Esophagus squamous epithelium (tissue), 5 donors: Measurements from ENCODE around the gene TBX20. TPM values are rescaled to one million over a fixed set of nuclear protein-coding genes. Genes with fewer than 3 reads are reported as not detected.
"Not testable (repeated sequence)": the region's sequence is repeated elsewhere in the genome, so short reads cannot be mapped to it uniquely, and the experiment has no call there.

Experiments used
- DNase-seq: peaks from one replicate; lab custom pipeline; 2025; lab: John Stamatoyannopoulos, UW
- H3K27ac ChIP-seq, 4 donors: fragments of 200-600 bp; sonication (generic); one replicate each; pipeline ENCODE4 v1.5.1; 2016 to 2019; ENCODE audit warnings: mild to moderate bottlenecking in 1 of 4
- H3K27me3 ChIP-seq, 4 donors: fragments of 200-600 bp; sonication (generic); 1 replicate in 3 of 4; 2 replicates in 1 of 4; pipeline versions ENCODE4 v1.5.1 to v1.6.0; 2017 to 2021; ENCODE audit warnings: antibody characterized with exemption in 1 of 4
- H3K36me3 ChIP-seq, 3 donors: fragments of 200-600 bp; sonication (generic); one replicate each; pipeline ENCODE4 v1.5.1; 2016 to 2019
- H3K4me1 ChIP-seq, 3 donors: fragments of 200-600 bp; sonication (generic); one replicate each; pipeline ENCODE4 v1.5.1; 2017 to 2019
- H3K4me3 ChIP-seq, 4 donors: fragments of 200-600 bp; sonication (generic); 1 replicate in 3 of 4; 2 replicates in 1 of 4; pipeline ENCODE4 v1.5.1; 2016 to 2019; ENCODE audit warnings: mild to moderate bottlenecking in 2 of 4, moderate library complexity in 1 of 4
- H3K9me3 ChIP-seq, 3 donors: fragments of 200-600 bp; sonication (generic); one replicate each; pipeline ENCODE4 v1.5.1; 2016 to 2019
- WGBS, 2 donors: methylation state at CpG; one replicate each; pipeline ENCODE4 v1.1.5; 2018; 5-methylcytosine and 5-hydroxymethylcytosine counted together
- intact Hi-C: fragments of 100-400 bp; cut with DNase I; formaldehyde crosslinking; loops from one replicate; pipeline ENCODE4 v1.15.0; 2022
- total RNA-seq, 4 donors: library from RNA; depleted of rRNA; stranded (reverse); fragments of >200 nt; gene quantifications; one replicate each; pipeline ENCODE4 v1.1.0, GENCODE V29; 2016
- donor health status: DM: yes; HTN: yes; CAD: no.

Gene TBX20
- total RNA-seq, 4 donors from 2014 or later = not detected

GRCh38 chr7:35180665-35181064, 73.2 kb downstream of the TBX20 start:
- H3K27ac ChIP-seq, H3K9me3 ChIP-seq, H3K4me3 ChIP-seq, DNase-seq, H3K36me3 ChIP-seq, intact Hi-C loops, H3K4me1 ChIP-seq: not testable (repeated sequence)
- peaks cover 0 to 18% (median 0%) of the 10 kb centered on the region in 4 donors for H3K27me3 ChIP-seq
- 82 to 87% methylated on average over 6 of the region's 6 CpGs for WGBS, 2 donors

DNA sequence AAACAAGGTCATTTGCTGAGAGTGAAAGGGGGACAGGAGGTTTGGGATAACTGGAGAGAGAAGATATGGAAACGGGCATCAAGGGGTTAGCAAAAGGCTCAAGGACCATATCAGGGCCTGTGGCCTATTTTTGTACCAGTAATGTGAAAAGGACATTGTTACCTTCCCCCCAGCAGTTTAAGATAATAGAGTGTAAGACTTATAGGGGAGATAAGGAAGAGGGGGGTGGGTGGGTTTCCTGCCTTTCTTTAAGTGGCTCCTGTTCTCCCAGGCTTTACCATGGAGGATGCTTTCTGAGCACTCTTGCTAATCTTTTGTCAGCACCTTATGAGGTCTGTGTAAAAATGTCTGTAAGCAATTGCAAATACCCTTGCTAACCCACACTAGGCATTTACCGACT, 80.7 kb downstream of the TBX20 start:
- H3K4me1 ChIP-seq, DNase-seq, H3K27me3 ChIP-seq, H3K27ac ChIP-seq, H3K4me3 ChIP-seq, H3K9me3 ChIP-seq, intact Hi-C loops, H3K36me3 ChIP-seq: not testable (repeated sequence)
- WGBS, 2 donors = 39 to 51% methylated on average over 2 of the region's 2 CpGs

DNA sequence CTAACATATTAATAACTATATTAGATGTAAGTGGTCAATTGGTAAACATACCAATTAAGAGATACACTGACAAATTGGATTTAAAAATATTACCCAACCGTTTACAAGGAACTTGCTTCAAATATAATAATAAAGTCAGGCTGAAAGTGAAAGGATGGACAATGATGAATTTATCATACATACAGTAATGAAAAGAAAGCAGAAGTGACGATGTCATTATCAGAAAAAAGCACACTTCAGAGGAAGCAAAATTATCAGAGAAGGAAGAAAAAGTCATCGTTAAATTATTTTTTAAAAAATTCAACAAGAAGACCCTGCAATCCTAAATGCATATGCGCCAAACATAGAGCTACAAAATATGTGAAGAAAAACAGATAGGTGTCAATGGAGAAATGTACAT, 81.8 kb downstream of the TBX20 start:
- H3K9me3 ChIP-seq, DNase-seq, H3K27ac ChIP-seq, H3K36me3 ChIP-seq, H3K4me1 ChIP-seq, H3K27me3 ChIP-seq, intact Hi-C loops, H3K4me3 ChIP-seq: not testable (repeated sequence)
- 58 to 61% methylated on average over 4 of the region's 4 CpGs for WGBS, 2 donors

DNA sequence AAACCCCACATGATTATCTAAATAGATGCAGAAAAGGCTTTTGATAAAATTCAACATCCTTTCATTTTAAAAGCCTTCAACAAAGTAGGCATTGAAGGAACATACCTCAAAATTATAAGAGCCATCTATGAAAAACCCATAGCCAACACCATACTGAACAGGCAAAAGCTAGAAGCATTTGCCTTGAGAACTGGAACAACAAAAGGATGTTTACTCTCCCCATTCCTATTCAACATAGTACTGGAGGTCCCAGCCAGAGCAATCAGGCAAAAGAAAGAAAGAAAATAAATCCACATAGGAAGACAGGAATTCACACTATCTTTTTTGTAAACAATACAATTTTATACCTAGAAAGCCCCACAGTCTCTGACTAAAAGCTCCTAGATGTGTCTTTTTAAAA, 86.2 kb downstream of the TBX20 start:
- H3K27ac ChIP-seq, H3K9me3 ChIP-seq, H3K36me3 ChIP-seq, H3K4me3 ChIP-seq, DNase-seq, H3K27me3 ChIP-seq, intact Hi-C loops, H3K4me1 ChIP-seq: not testable (repeated sequence)

DNA sequence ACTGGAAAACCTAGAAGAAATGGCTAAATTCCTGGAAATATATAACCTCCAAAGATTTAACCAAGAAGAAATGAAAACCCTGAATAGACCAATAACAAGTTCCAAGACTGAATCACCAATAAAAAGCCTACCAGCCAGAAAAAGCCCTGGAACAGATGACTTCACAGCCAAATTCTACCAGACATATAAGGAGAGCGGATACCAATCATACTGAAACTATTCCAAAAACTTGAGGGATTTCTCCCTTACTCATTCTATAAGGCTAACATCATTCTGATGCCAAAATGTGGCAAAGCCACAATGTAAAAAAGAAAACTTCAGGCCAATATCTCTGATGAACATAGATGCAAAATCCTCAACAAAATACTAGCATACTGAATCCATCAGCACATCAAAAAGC, 86.7 kb downstream of the TBX20 start:
- DNase-seq, H3K4me1 ChIP-seq, H3K27ac ChIP-seq, H3K27me3 ChIP-seq, H3K36me3 ChIP-seq, H3K9me3 ChIP-seq, H3K4me3 ChIP-seq, intact Hi-C loops: not testable (repeated sequence)
- 76 to 82% methylated on average over 1 of the region's 1 CpG for WGBS, 2 donors

GRCh38 chr7:35161059-35161740, 92.7 kb downstream of the TBX20 start:
- H3K27ac ChIP-seq, DNase-seq, H3K36me3 ChIP-seq, H3K27me3 ChIP-seq, H3K4me1 ChIP-seq, H3K9me3 ChIP-seq, H3K4me3 ChIP-seq, intact Hi-C loops: not testable (repeated sequence)
- WGBS, 2 donors = 41 to 42% methylated on average over 3 of the region's 3 CpGs

Other genes with a start within 250 kb of the TBX20 start
- 10 to 100 TPM in 1 of 4 donors, 1 to 10 TPM in 3; 3.0 to 27.1 (median 9.1) TPM for gene DPY19L1, start 216.6 kb downstream of the TBX20 start, total RNA-seq